HG03565 (cell line): ENCODE measurements around the gene SLC18A2.
"Not testable (repeated sequence)": the region's sequence is repeated elsewhere in the genome, so short reads cannot be mapped to it uniquely, and the experiment has no call there.

ENCODE experiments used
- ATAC-seq: cut with Tn5 transposase; IDR thresholded peaks from one replicate; pipeline ENCODE4 v1.9.1; 2021; ENCODE audit warnings: mild to moderate bottlenecking, moderate library complexity; ENCODE audit not compliant: unreplicated experiment

SLC18A2 gene

DNA sequence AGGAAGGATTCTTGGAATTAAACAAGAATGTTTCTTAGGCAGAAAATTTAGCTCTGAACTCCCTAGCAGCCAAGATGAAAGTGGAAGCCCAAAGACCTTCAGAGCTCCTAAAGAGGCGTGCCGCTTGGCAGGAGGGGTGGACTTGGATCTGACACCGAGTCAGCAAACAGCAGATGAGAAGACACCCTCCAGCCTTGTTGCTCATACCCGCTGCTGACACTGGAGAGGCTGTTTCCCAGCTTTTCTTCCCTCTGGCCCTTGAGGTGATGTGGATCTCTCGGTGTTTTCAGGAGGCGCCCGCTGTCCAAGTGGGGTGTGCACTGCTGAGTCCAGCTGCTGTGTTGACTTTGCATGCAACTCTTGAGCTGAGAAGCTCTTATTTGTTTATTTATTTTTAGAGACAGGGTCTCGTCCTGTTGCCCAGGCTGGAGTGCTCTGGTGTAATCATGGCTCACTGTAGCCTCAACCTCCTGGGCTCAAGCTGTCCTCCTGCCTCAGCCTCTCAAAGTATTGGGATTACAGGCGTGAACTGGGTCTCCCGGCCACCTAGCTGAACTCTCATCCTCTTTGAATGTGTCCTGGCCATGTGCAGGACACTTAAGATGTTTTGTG, 21.5 kb downstream of the SLC18A2 start:
- ATAC-seq = no peak

DNA sequence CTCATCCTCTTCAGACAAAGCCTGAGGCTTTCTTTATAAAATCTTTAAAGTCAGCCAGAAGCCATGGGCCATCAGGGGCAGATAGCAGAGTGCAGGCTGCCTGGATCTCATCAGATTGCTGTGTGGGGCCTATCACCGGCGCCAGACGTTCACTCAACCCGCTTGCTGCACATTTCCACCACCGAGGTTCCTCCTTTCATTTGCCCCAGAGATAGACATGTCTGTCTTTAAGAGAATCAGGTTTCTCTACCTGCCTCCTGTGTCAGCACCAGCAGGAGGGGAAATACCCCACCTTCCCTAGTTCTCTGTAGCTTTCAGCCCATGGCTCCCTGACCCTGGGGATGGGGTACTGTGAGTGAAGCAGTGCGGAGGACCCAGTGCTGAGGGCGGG, 22.0 kb downstream of the SLC18A2 start:
- no peak for ATAC-seq

DNA sequence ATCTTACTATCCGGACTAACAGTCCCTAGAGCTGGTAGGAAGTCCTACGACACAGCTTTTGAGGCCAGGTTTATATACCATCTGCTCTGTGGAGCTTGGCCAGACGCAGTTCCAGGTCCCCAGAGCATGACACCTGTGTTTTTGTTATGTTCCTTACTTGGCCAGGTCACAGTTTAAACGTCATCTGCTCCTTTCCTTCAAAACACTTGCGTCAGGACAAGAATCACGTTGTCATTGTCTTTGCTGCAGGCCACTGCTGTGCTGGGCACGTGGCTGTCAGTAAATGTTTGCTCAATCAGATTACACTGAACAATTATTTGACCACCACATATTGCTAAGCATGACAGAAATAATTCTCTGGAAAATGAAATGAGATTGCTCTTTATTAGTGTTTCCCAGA, 23.9 kb downstream of the SLC18A2 start:
- no peak for ATAC-seq

DNA sequence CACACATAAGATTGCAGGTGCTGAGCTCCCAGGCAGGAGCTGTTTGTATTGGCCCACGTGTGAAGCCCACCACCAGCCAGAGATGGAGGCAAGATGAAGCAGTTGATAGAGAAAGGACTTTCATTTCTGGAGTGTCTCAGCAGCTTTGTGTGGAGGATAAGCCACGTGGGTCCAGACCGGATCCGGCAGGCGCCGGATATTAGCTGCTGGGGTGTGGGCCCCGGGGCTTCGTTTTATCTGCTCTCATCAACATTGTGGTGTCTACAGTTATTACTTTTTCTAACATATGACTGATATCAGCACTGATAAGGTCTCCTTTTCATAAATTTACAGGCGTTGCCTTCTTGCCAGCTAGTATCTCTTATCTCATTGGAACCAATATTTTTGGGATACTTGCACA, 25.5 kb downstream of the SLC18A2 start:
- no peak for ATAC-seq

- ATAC-seq = no peak
Observed at GRCh38 chr10:117266812-117267211, 25.9 kb downstream of the SLC18A2 start.

DNA sequence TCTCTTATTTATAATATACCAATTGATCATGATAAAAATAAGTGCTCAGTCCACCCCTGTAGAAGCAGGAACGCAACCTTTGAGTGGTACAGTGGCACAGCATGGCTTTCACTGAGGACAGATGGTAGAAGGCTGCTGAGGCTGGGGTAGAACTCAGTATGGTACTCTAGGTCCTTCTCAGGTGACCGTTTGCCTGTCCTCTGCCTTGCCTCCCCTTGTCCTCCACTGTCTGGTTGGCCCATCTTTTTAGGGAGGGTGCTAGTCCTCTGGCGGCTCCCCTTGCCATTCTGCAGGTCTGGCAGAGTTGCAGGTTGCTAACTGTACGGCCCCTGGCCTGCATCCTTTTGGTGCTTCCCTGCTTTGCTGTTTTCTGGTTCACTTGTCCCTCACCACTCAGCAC, 27.3 kb downstream of the SLC18A2 start:
- ATAC-seq = no peak

GRCh38 chr10:117268907-117269306, 28.0 kb downstream of the SLC18A2 start:
- ATAC-seq = no peak

DNA sequence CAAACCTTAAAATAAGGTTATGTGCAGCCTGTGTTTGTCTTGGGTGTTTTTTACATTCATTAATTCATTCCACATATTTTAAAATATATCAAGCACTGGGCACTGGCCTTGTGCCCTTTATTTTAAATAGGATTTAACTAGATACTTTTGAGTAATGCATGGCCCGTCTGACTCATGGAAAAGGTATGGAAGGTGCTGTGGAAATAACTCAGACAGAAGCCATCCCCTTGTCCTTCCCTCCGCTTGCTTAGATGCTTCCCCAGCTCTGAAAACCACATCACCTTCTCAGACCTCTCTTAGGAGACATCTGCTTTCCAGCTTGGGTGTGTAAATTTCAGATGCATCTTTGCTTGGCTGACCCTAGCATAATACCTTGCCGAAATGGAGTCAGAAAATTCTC, 30.5 kb downstream of the SLC18A2 start:
- no peak for ATAC-seq

GRCh38 chr10:117272195-117273076, 31.5 kb downstream of the SLC18A2 start:
- ATAC-seq = no peak

GRCh38 chr10:117273980-117274379, 33.1 kb downstream of the SLC18A2 start:
- ATAC-seq = no peak

GRCh38 chr10:117274509-117274908, 33.6 kb downstream of the SLC18A2 start:
- no peak for ATAC-seq

- no peak for ATAC-seq
Observed at GRCh38 chr10:117275121-117275520, 34.2 kb downstream of the SLC18A2 start.

- no peak for ATAC-seq
Observed at GRCh38 chr10:117277675-117278074, 36.8 kb downstream of the SLC18A2 start.

- no peak for ATAC-seq
Observed at GRCh38 chr10:117284716-117285494, 44.0 kb downstream of the SLC18A2 start.

DNA sequence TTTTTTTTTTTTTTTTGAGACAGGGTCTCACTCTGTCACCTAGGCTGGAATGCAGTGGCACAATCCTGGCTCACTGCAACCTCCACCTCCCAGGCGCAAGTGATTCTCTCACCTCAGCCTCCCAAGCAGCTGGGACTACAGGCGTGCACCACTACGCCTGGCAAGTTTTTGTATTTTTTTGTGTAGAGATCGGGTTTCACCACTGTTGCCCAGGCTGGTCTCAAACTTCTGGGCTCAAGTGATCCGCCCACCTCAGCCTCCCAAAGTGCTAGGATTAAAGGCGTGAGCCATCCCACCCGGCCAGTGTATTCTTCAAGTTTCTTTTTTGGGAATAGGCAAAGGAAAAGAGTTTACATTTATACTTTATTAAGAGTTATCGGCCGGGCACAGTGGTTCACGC, 50.0 kb downstream of the SLC18A2 start:
- ATAC-seq = not testable (repeated sequence)

DNA sequence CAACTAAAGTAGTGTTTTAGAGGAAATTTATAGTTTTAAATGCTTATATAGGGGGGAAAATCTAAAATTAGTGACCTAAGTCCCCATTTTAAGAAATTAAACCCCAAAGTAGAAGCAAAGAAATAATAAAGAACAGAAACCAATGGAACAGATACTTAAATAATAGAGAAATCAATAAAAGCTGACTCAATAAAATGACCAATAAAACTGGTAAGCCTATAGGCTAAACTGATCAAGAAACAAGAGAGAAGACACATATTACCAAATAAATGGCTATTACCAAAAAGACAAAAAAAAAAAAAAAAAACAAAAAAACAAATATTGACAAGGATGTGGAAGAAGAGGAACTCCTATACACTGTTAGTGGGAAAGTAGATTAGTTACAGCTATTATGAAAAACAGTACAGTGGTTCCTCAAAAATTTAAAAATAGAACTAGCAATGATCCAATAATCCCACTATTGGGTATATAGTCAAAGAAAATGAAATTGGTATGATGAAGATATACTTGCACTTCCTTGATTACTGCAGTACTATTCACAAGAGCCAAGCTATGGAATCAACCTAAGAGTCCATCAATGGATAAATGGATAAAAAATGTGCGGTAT, 53.2 kb downstream of the SLC18A2 start:
- ATAC-seq = no peak

DNA sequence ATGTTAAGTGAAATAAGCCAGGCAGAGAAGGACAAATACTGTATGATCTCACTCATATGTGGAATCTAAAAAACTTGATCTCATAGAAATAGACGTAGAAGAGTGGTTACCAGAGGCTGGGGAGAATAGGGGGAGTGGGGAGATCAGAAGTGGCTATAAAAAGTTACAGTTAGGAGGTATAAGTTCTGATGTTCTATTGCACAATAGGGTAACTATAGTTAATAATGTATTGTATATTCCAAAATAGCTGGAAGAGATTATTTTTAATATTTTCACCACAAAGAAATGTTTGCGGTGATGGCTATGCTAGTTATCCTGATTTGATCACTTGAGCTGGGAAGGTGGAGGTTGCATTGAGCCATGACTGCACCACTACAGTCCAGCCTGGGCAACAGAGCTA, 53.8 kb downstream of the SLC18A2 start:
- ATAC-seq = no peak

DNA sequence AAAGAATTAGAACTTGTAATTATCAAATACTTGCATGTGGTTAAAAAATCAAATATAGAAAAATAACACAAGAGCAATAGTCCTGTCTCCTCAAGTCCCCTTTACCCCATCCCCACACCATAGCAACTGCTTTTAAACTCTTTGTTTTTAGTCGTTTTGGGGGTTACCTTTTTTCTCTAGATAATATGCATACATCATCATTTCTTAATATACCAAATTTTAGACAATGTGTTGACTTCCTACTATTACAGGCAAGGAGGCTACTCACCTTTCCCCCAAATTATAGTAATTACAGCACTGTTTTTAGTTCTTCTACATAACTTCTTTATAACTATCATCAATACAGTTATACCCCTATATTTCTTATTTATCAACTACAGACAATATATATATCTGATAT, 57.3 kb downstream of the SLC18A2 start:
- ATAC-seq = no peak

- ATAC-seq = no peak
Observed at GRCh38 chr10:117299435-117299834, 58.5 kb downstream of the SLC18A2 start.

DNA sequence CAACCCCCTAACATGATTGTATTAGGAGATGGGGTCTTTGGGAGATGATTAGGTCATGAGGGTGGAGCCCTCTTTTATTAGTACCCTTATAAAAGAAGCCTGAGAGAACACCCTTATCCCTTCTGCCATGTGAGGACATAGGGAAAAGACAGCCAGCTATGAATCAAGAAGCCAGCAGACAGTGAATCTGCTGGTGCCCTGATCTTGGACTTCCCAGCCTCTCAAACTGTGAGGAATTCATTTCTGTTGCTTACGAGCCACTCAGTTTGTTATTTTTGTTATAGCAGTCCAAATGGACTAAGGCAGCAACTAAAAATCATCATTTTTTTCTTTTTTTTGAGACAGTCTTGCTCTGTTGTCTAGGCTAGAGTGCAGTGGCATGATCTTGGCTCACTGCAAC, 59.8 kb downstream of the SLC18A2 start:
- no peak for ATAC-seq

DNA sequence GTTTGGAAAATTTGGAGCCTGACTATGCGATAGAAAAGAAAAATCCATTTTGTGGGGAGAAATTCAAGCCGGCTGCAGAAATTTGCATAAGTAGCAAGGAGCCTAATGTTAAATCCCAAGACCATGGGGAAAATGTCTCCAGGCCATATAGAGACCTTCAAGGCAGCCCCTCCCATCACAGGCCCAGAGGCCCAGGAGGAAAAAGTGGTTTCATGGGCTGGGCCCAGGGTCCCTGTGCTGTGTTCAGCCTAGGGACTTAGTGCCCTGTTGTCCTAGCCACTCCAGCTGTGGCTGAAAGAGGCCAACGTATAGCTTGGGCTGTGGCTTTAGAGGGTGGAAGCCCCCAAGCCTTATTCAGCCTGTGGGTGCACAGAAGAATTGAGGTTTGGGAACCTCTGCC, 62.5 kb downstream of the SLC18A2 start:
- not testable (repeated sequence) for ATAC-seq
